Measurements from ENCODE around the gene CKM. TPM values are rescaled to one million over a fixed set of nuclear protein-coding genes. Genes with fewer than 3 reads are reported as not detected.
A peak's percentile ranks its signal among the peaks of the same experiment; 100 is the strongest.

The CKM gene
- total and polyA plus RNA-seq, 2 of the 4 experiments (the other 2 are of a cell fraction) = not detected

- Histone ChIP-seq H3K4ac (ENCODE audit: low read depth, low read length) (no peak within 1 kb of the TSS), H3K36me3 (ENCODE audit: control insufficient read depth, insufficient read depth, low read length) (no peaks in the 10 kb centered on the region), H3K9me1 (ENCODE audit: insufficient read depth, low read length) (no peaks in the 10 kb centered on the region), H3K4me3 (ENCODE audit: insufficient read depth, low read depth, low read length) (no peak within 1 kb of the TSS), H4K91ac (ENCODE audit: insufficient read depth, low read depth, low read length) (no peak within 1 kb of the TSS), H2AK9ac (replicated peaks; ENCODE audit: low read depth, low read length, poor library complexity) (no peak within 1 kb of the TSS), H3K23ac (ENCODE audit: low read depth, low read length) (no peak within 1 kb of the TSS; the same call in 1 of the 2 replicates), H3K18ac (ENCODE audit: low read depth, low read length) (no peak within 1 kb of the TSS), H2BK15ac (ENCODE audit: low read depth, low read length) (no peak within 1 kb of the TSS), H2AK5ac (ENCODE audit: low read depth, low read length) (no peak within 1 kb of the TSS), H4K8ac (ENCODE audit: low read depth in 2 of 2, low read length in 2 of 2) (no peak within 1 kb of the TSS), H3K27ac (ENCODE audit: insufficient read depth, low read length) (no peak within 1 kb of the TSS), H3K9ac (ENCODE audit: low read depth, low read length) (no peak within 1 kb of the TSS), H4K5ac (ENCODE audit: low read depth, low read length) (no peak within 1 kb of the TSS), H2BK5ac (ENCODE audit: low read depth, low read length, poor library complexity, severe bottlenecking) (no peak within 1 kb of the TSS), H3K14ac (replicated peaks; ENCODE audit: low read depth, low read length) (no peak within 1 kb of the TSS), H2BK120ac (ENCODE audit: low read depth, low read length) (no peak within 1 kb of the TSS), H3K79me1 (ENCODE audit: low read depth in 1 of 2, low read length in 2 of 2) (no peaks in the 10 kb centered on the region), H4K20me1 (ENCODE audit: insufficient read depth, low read length) (no peaks in the 10 kb centered on the region), H3K4me2 (ENCODE audit: low read depth, low read length) (no peak within 1 kb of the TSS), H2AFZ (replicated peaks; ENCODE audit: low read length, poor library complexity) (peak within 1 kb of the TSS; percentile 47), H3K27me3 (ENCODE audit: control insufficient read depth, insufficient read depth, low read length) (peaks cover 17% of the 10 kb centered on the region), H3K9me3 (ENCODE audit: control insufficient read depth, insufficient read depth, low read length) (no peaks in the 10 kb centered on the region), H3K4me1 (ENCODE audit: control insufficient read depth, insufficient read depth, low read length) (no peaks in the 10 kb centered on the region), H2BK20ac (ENCODE audit: low read depth, low read length) (no peak within 1 kb of the TSS), H3K56ac (ENCODE audit: extremely low read depth, insufficient read depth, low read length) (no peak within 1 kb of the TSS)
- ATAC-seq (ENCODE audit: low read depth) = no peak
- 9% methylated on average over 17 of the region's 50 CpGs; no CpG with 5 or more reads in 1 of the 2 experiments for WGBS, 2 experiments (ENCODE audit: extremely low coverage in 2 of 2, insufficient read length in 1 of 2)
- TF ChIP-seq FOS (IDR thresholded peaks at IDR 0.05; ENCODE audit: low read depth, low read length) = no peak
- no peak for TF ChIP-seq MAFK (IDR thresholded peaks at IDR 0.05; ENCODE audit: low read depth, low read length)
- TF ChIP-seq RFX5 (IDR thresholded peaks at IDR 0.05; ENCODE audit: low read depth, low read length) = no peak
- no peak for TF ChIP-seq CTCF (conservative IDR thresholded peaks at IDR 0.05; ENCODE audit: low read depth, low read length)
- TF ChIP-seq NFE2L2 (IDR thresholded peaks at IDR 0.05; ENCODE audit: low read depth, low read length) = no peak
- TF ChIP-seq RAD21 (IDR thresholded peaks at IDR 0.05; ENCODE audit: low read length) = no peak
- no peak for TF ChIP-seq SMC3 (IDR thresholded peaks at IDR 0.05; ENCODE audit: low read depth, low read length)
- no peak for TF ChIP-seq CHD1 (IDR thresholded peaks at IDR 0.05; ENCODE audit: low read depth, low read length)
- TF ChIP-seq RCOR1 (IDR thresholded peaks at IDR 0.05; ENCODE audit: insufficient replicate concordance, low read length) = no peak
- TF ChIP-seq, protein P1, sequence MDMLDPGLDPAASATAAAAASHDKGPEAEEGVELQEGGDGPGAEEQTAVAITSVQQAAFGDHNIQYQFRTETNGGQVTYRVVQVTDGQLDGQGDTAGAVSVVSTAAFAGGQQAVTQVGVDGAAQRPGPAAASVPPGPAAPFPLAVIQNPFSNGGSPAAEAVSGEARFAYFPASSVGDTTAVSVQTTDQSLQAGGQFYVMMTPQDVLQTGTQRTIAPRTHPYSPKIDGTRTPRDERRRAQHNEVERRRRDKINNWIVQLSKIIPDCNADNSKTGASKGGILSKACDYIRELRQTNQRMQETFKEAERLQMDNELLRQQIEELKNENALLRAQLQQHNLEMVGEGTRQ (IDR thresholded peaks at IDR 0.05; ENCODE audit: low read depth, low read length) = no peak
- TF ChIP-seq ELK1 (IDR thresholded peaks at IDR 0.05; ENCODE audit: borderline replicate concordance, low read depth, low read length) = no peak
- no peak for TF ChIP-seq MXI1 (IDR thresholded peaks at IDR 0.05; ENCODE audit: borderline replicate concordance, low read depth, low read length)
- no peak for TF ChIP-seq BHLHE40 (IDR thresholded peaks at IDR 0.05; ENCODE audit: low read depth, low read length)
- TF ChIP-seq MAZ (IDR thresholded peaks at IDR 0.05; ENCODE audit: borderline replicate concordance, low read depth, low read length) = no peak
- TF ChIP-seq POLR2A (IDR thresholded peaks at IDR 0.05; ENCODE audit: low read depth, low read length) = no peak
- no peak for TF ChIP-seq CEBPB (IDR thresholded peaks at IDR 0.05; ENCODE audit: low read depth, low read length)
- dilution Hi-C loops (cut with HindIII; ENCODE audit: low sequenced_read_pairs, unreplicated experiment) (no loop called here), intact Hi-C loops (cut with micrococcal nuclease) (no loop called here), in situ Hi-C loops (cut with MboI; ENCODE audit: low sequenced_read_pairs) (no loop called here)
- no TSS peak for BruUV-seq (replicated peaks)
- DNase-seq = no peak
- ChIA-PET POLR2A (ENCODE audit: unreplicated experiment) (no interaction called here), CTCF (no interaction called here)
Observed at GRCh38 chr19:45340232-45340898, 17.7 kb upstream of the CKM start, which contains the start of gene KLC3. Gene KLC3 (plus strand): TSS chr19:45340750. CDS start chr19:45345542, 4,792 bp downstream.

All from IMR-90 (cell line).